ENCODE results near the gene PYY.

The PYY gene

GRCh38 chr17:43951750-43952149, 2.0 kb downstream of the PYY start:
- Histone ChIP-seq H3K4me3 (replicated peaks; ENCODE audit: insufficient read depth, low read length) (no peak overlapping the region), H3K27me3 (ENCODE audit: insufficient read depth, poor library complexity, severe bottlenecking) (peaks cover 25% of the 10 kb centered on the region), H3K27ac (replicated peaks) (no peak overlapping the region)

GRCh38 chr17:43950554-43950953, 3.2 kb downstream of the PYY start:
- no peak for DNase-seq (ENCODE audit: low read depth in 1 of 2, low spot score in 1 of 2)
- H3K27ac ChIP-seq (replicated peaks), result no peak overlapping the region
- H3K4me3 ChIP-seq (replicated peaks; ENCODE audit: insufficient read depth, low read length), result no peak overlapping the region
- H3K27me3 ChIP-seq (ENCODE audit: insufficient read depth, poor library complexity, severe bottlenecking), result peaks cover 25% of the 10 kb centered on the region
- TF ChIP-seq CTCF (IDR thresholded peaks at IDR 0.05; ENCODE audit: insufficient read depth, low read length) (no peak), SPI1 (IDR thresholded peaks at IDR 0.05; ENCODE audit: borderline replicate concordance, low read depth) (no peak), REST (IDR thresholded peaks at IDR 0.05; ENCODE audit: insufficient replicate concordance, low read depth) (no peak)

More at GRCh38 chr17:43951750-43952149, 2.0 kb downstream of the PYY start:
- DNase-seq (ENCODE audit: low read depth in 1 of 2, low spot score in 1 of 2), result no peak
- TF ChIP-seq SPI1 (IDR thresholded peaks at IDR 0.05; ENCODE audit: borderline replicate concordance, low read depth) (no peak), CTCF (IDR thresholded peaks at IDR 0.05; ENCODE audit: insufficient read depth, low read length) (no peak), REST (IDR thresholded peaks at IDR 0.05; ENCODE audit: insufficient replicate concordance, low read depth) (no peak), GABPA (IDR thresholded peaks at IDR 0.05; ENCODE audit: low read depth) (no peak), POLR2AphosphoS5 (IDR thresholded peaks at IDR 0.05; ENCODE audit: low read depth) (no peak)

GRCh38 chr17:43949781-43950180, 4.0 kb downstream of the PYY start:
- no peak for DNase-seq (ENCODE audit: low read depth in 1 of 2, low spot score in 1 of 2)
- H3K4me3 ChIP-seq (replicated peaks; ENCODE audit: insufficient read depth, low read length), result no peak overlapping the region
- peaks cover 25% of the 10 kb centered on the region for H3K27me3 ChIP-seq (ENCODE audit: insufficient read depth, poor library complexity, severe bottlenecking)
- no peak overlapping the region for H3K27ac ChIP-seq (replicated peaks)
- TF ChIP-seq POLR2AphosphoS5 (IDR thresholded peaks at IDR 0.05; ENCODE audit: low read depth) (no peak), SPI1 (IDR thresholded peaks at IDR 0.05; ENCODE audit: borderline replicate concordance, low read depth) (no peak), CTCF (IDR thresholded peaks at IDR 0.05; ENCODE audit: insufficient read depth, low read length) (no peak), REST (IDR thresholded peaks at IDR 0.05; ENCODE audit: insufficient replicate concordance, low read depth) (no peak), GABPA (IDR thresholded peaks at IDR 0.05; ENCODE audit: low read depth) (no peak)

Data from HL-60 (cell line).